Activated T-cell treated with anti-CD3 and anti-CD28 coated beads, Interleukin-2, amount 50 U/mL, for 24 hours (primary cell): ENCODE data around the gene GCM1.
A peak's percentile ranks its signal among the peaks of the same experiment; 100 is the strongest.

Experiments
- DNase-seq: peaks from one replicate; pipeline ENCODE4 v3.0.0-alpha.2; 2020
- H3K27ac Mint-ChIP-seq: 2 replicates; pipeline ENCODE4 v1.8.0; 2020; ENCODE audit warnings: mild to moderate bottlenecking, mixed read lengths
- H3K27me3 Mint-ChIP-seq: 2 replicates; pipeline ENCODE4 v1.8.0; 2020; ENCODE audit warnings: mixed read lengths
- H3K36me3 Mint-ChIP-seq: 2 replicates; pipeline ENCODE4 v1.8.0; 2020; ENCODE audit warnings: low read depth, mixed read lengths
- H3K4me1 Mint-ChIP-seq: 2 replicates; pipeline ENCODE4 v1.8.0; 2020; ENCODE audit warnings: low read depth, mixed read lengths
- H3K4me3 Mint-ChIP-seq: 2 replicates; pipeline ENCODE4 v1.8.0; 2020; ENCODE audit warnings: mild to moderate bottlenecking, moderate library complexity, mixed read lengths
- H3K9me3 Mint-ChIP-seq: 2 replicates; pipeline ENCODE4 v1.8.0; 2020; ENCODE audit warnings: mixed read lengths

GCM1 gene, protein sequence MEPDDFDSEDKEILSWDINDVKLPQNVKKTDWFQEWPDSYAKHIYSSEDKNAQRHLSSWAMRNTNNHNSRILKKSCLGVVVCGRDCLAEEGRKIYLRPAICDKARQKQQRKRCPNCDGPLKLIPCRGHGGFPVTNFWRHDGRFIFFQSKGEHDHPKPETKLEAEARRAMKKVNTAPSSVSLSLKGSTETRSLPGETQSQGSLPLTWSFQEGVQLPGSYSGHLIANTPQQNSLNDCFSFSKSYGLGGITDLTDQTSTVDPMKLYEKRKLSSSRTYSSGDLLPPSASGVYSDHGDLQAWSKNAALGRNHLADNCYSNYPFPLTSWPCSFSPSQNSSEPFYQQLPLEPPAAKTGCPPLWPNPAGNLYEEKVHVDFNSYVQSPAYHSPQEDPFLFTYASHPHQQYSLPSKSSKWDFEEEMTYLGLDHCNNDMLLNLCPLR

DNA sequence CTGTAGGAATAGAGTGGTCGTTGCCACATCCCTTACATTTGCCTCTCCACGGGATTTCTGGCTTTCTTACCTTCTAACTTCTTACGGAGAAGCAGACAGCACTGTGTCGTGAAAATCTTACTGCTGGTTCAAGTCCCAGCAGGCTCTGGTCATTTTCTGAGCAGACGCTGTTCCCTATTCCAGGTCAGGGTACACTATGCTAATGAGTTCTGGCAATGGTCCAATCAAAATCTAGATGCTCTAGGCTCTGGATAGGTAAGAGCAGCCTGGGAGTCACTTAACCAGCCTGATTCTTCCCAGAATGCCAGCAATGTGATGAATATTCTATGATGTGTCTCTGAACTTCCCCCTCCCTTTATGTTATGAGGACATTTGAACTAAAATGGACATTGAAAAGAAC lies at the start of gene GCM1:
TSS of gene GCM1 (minus strand) at position 158 of the 400 bp plus-strand sequence. CDS start 3,209 bp downstream, outside the sequence.
- no peak for DNase-seq
- H3K27me3 Mint-ChIP-seq: peaks cover 18% of the 10 kb centered on the region
- no peak within 1 kb of the TSS for H3K27ac Mint-ChIP-seq
- H3K36me3 Mint-ChIP-seq: no peaks in the 10 kb centered on the region
- no peaks in the 10 kb centered on the region for H3K4me1 Mint-ChIP-seq
- H3K9me3 Mint-ChIP-seq: no peaks in the 10 kb centered on the region
- H3K4me3 Mint-ChIP-seq: no peak within 1 kb of the TSS

DNA sequence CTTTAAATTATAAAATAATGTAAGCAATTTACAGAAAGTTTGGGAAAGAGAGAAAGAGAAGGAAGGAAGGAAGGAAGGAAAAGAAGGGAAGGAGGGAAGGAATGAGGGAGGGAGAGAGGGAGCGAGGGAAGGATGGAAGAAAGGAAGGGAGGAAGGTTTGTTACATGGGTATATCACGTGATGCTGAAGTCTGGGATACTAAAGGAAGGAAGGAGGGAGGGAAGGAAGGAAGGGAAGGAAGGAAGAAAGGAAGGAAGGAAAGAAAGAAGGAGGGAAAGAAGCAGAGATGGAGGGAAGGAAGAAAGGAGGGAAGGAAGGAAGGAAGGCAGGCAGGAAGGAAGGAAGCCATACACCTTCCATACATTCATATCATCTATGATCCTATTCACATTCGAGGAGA lies 48.9 kb upstream of the GCM1 start:
- peaks cover 5% of the 10 kb centered on the region for H3K4me1 Mint-ChIP-seq
- DNase-seq: no peak
- H3K9me3 Mint-ChIP-seq: no peaks in the 10 kb centered on the region
- no peaks in the 10 kb centered on the region for H3K36me3 Mint-ChIP-seq
- no peak overlapping the region for H3K27ac Mint-ChIP-seq
- H3K27me3 Mint-ChIP-seq: no peaks in the 10 kb centered on the region
- no peak overlapping the region for H3K4me3 Mint-ChIP-seq

DNA sequence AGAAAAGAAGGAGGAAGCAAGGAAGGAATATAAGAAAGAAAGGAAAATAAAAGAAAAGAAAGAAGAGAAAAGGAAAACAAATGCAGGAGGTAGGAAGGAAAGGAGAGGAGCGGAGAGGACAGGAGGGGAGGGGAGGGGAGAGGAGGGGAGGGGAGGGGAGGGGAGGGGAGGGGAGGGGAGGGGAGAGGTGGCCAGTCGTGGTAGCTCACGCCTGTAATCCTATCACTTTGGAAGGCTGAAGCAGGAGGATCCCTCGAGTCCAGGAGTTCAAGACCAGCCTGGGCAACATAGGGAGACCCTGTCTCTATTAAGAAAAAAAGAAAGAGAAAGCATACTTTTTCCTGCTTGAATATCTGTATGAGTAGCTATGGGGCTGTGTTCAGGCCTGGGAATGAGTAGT lies 46.4 kb upstream of the GCM1 start:
- H3K27me3 Mint-ChIP-seq: no peaks in the 10 kb centered on the region
- no peak for DNase-seq
- no peak overlapping the region for H3K27ac Mint-ChIP-seq
- no peaks in the 10 kb centered on the region for H3K9me3 Mint-ChIP-seq
- H3K36me3 Mint-ChIP-seq: no peaks in the 10 kb centered on the region
- no peak overlapping the region for H3K4me3 Mint-ChIP-seq
- H3K4me1 Mint-ChIP-seq: no peaks in the 10 kb centered on the region

DNA sequence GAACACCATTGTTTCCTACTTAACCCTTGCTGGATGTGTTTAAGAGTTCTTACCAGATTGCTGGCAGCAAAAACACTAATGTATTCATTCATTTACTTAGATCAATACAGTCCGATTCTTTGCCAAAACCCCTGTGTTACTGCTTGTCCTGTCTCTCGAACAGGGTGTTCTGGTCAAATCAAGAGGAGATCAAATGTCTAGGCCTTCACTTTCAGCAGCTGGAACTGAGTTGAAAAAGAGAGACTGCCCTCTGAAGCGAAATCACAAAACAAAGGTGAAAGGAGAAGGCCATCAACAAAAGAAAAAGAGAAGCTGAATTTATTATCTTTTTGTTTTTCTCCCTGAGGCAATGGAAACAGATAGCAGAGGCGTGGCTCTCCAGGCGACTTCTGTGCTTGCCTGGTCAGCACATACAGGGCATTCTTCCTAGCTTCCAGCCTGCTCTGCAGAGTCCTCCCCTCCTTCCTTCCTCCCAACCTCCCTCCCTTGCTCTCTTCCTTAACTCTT lies 44.1 kb upstream of the GCM1 start:
- H3K9me3 Mint-ChIP-seq: no peaks in the 10 kb centered on the region
- DNase-seq: no peak
- H3K27me3 Mint-ChIP-seq: no peaks in the 10 kb centered on the region
- H3K36me3 Mint-ChIP-seq: no peaks in the 10 kb centered on the region
- no peak overlapping the region for H3K4me3 Mint-ChIP-seq
- peaks cover 7% of the 10 kb centered on the region for H3K4me1 Mint-ChIP-seq
- no peak overlapping the region for H3K27ac Mint-ChIP-seq

DNA sequence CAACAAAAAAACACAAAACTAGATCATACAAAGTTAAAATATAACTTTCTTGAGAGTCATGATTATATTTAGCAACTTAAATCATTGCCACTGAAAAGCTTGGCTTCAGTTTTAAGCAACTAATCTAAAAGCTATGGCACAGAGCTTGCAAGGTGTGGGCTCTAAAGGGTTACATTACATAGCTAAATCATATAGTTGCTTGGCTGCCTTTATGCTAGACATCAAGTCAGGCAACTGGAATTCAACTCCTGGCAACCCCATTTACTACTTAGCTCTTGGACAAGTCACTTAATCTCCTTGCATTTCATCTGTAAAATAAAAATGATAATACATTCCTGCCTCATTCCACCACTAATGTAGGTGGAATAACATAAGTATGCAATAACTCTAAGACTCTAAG lies 40.9 kb upstream of the GCM1 start:
- no peaks in the 10 kb centered on the region for H3K9me3 Mint-ChIP-seq
- H3K4me1 Mint-ChIP-seq: peaks cover 14% of the 10 kb centered on the region
- no peak overlapping the region for H3K4me3 Mint-ChIP-seq

DNA sequence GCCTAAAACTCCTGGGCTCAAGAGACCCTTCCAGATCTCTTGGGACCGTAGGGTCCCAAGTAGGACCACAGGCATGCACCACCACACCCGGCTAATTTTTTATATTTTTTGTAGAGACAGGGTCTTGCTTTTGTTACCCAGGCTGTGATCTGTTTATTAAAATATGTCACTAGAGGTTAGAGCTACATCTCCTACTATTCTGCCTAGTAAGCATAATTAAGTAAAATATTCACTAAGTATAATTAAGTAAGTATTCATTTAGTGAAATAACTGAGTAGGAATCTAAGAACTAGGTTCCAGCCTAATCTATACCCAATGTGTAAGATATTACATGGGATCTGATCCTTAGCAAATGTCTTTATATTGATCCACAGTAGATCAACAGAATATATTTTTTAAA lies 40.2 kb upstream of the GCM1 start:
- DNase-seq: no peak
- H3K27me3 Mint-ChIP-seq: no peaks in the 10 kb centered on the region
- peak overlapping the region; percentile 52 for H3K4me3 Mint-ChIP-seq
- H3K27ac Mint-ChIP-seq: peak overlapping the region; percentile 79
- no peaks in the 10 kb centered on the region for H3K9me3 Mint-ChIP-seq
- H3K36me3 Mint-ChIP-seq: no peaks in the 10 kb centered on the region
- H3K4me1 Mint-ChIP-seq: peaks cover 14% of the 10 kb centered on the region

More for the DNA sequence above, 40.9 kb upstream of the GCM1 start:
- no peaks in the 10 kb centered on the region for H3K27me3 Mint-ChIP-seq
- H3K27ac Mint-ChIP-seq: no peak overlapping the region
- no peaks in the 10 kb centered on the region for H3K36me3 Mint-ChIP-seq
- no peak for DNase-seq

DNA sequence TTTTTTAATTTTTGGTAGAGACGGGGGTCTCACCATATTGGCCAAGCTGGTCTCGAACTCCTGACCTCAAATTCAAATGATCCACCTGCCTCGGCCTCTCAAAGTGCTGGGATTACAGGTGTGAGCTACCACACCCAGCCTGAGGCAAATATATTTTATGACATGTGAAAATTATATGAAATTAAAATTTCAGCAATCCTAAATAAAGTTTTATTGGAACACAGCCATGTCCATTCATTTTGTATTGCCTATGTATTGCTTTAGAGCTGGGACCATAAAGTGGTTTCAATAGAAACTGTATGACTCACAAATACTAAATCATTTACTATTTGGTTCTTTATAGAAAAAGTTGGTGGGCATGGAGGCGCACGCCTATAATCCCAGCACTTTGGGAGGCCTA lies 32.0 kb upstream of the GCM1 start:
- H3K4me1 Mint-ChIP-seq: peaks cover 10% of the 10 kb centered on the region
- DNase-seq: no peak
- H3K27me3 Mint-ChIP-seq: no peaks in the 10 kb centered on the region
- H3K4me3 Mint-ChIP-seq: no peak overlapping the region
- H3K27ac Mint-ChIP-seq: no peak overlapping the region
- H3K9me3 Mint-ChIP-seq: no peaks in the 10 kb centered on the region
- no peaks in the 10 kb centered on the region for H3K36me3 Mint-ChIP-seq

DNA sequence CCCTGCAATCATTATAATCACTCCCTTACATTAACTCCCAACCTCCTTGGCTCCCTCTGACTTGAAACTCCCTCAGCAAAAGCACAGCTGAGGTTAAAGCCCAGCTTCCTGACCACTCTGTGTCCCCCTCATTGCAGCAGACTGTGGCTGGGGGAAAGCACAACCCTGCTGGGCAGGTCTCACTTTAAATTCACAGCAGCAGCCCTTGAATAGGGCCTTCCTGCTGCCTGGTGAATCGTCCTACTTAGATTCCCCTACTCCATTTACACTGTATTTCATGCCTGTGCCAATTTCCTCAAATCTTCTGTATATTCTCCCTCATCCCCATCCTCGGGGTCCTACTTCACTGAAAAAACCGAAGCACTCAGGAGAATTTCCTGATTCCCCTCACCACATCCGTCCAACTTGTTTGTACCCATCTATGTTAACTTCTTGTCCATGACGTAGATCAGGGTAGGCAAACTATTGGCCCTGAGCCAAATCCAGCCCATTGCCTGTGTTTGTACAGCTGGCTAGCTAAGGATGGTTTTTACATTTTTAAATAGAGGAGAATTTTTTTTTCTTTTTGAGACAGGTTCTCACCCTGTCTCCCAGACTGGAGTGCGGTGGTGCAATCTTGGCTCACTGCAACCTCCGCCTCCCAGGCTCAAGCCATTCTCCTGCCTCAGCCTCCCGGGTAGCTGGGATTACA lies 31.5 kb upstream of the GCM1 start:
- Mint-ChIP-seq H3K27me3 (no peaks in the 10 kb centered on the region), H3K36me3 (no peaks in the 10 kb centered on the region), H3K27ac (peak overlapping the region; percentile 62), H3K4me3 (no peak overlapping the region), H3K9me3 (no peaks in the 10 kb centered on the region), H3K4me1 (peaks cover 10% of the 10 kb centered on the region)
- DNase-seq: no peak

DNA sequence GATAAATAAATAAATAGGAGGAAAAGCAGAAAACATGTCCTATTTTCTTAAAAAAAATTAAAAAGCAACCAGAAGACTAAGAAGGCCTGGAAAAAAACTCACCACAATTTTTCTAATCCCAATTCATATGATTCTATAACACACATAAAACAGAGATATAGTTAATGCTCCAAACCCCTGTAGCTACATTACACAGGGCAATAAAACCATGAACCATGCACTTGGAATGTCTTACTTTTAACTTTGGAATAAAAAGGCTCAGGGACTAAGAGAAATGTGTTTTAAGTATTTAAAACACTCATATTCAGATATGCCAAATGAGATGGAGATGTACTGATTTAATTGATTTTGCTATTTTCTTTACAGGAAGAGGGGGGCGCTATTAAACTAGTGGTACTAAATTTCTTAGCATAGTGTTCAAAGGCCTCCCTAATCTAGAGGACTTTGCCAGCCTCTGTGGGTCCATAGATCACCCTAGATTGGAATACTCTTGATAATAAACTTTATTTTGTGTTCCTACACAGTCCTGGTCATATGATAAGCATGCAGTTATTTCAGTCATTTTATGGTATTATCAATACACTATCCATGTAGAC lies 30.3 kb upstream of the GCM1 start:
- Mint-ChIP-seq H3K9me3 (no peaks in the 10 kb centered on the region), H3K4me3 (no peak overlapping the region), H3K27me3 (no peaks in the 10 kb centered on the region), H3K4me1 (peaks cover 10% of the 10 kb centered on the region), H3K27ac (no peak overlapping the region), H3K36me3 (no peaks in the 10 kb centered on the region)
- no peak for DNase-seq

DNA sequence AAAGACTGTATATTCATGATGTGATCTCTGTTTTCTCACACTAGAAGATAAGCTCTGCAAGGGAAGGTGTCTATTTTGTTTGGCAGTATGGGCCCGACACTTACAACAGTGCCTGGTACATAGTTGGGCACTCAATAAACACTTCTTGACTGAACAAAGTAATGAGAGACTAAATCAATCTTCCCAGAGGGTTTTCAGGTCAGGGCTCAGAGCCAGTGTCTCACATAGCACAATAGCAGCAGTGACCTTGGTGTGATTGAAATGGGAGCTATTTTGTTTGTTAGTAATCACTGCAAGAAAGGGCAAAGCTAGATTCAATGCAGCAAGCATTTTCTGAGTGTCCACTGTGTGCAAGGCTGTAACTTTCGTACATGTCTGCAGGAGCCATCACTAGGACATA lies 26.4 kb upstream of the GCM1 start:
- no peaks in the 10 kb centered on the region for H3K9me3 Mint-ChIP-seq
- DNase-seq: no peak
- no peak overlapping the region for H3K27ac Mint-ChIP-seq
- H3K4me1 Mint-ChIP-seq: peaks cover 7% of the 10 kb centered on the region
- H3K4me3 Mint-ChIP-seq: no peak overlapping the region
- no peaks in the 10 kb centered on the region for H3K27me3 Mint-ChIP-seq
- H3K36me3 Mint-ChIP-seq: no peaks in the 10 kb centered on the region

DNA sequence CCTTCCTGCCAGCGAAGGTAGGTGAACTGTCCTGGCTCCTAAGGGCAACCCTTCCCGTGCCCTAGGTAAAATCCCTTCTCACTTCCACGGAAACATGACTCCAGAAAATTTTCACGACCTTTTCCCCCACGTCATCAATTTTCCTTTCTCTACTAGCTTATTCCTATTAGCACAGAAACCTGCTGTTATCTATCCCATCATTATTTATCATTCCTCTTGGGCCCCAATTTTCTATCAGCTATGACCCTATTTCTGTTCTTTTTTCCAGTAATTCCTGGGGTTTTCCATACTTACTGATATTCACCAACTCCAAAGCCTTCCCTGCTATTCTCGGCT lies 23.8 kb upstream of the GCM1 start:
- Mint-ChIP-seq H3K27ac (no peak overlapping the region), H3K36me3 (no peaks in the 10 kb centered on the region), H3K4me1 (no peaks in the 10 kb centered on the region), H3K4me3 (no peak overlapping the region), H3K9me3 (no peaks in the 10 kb centered on the region), H3K27me3 (no peaks in the 10 kb centered on the region)
- no peak for DNase-seq

DNA sequence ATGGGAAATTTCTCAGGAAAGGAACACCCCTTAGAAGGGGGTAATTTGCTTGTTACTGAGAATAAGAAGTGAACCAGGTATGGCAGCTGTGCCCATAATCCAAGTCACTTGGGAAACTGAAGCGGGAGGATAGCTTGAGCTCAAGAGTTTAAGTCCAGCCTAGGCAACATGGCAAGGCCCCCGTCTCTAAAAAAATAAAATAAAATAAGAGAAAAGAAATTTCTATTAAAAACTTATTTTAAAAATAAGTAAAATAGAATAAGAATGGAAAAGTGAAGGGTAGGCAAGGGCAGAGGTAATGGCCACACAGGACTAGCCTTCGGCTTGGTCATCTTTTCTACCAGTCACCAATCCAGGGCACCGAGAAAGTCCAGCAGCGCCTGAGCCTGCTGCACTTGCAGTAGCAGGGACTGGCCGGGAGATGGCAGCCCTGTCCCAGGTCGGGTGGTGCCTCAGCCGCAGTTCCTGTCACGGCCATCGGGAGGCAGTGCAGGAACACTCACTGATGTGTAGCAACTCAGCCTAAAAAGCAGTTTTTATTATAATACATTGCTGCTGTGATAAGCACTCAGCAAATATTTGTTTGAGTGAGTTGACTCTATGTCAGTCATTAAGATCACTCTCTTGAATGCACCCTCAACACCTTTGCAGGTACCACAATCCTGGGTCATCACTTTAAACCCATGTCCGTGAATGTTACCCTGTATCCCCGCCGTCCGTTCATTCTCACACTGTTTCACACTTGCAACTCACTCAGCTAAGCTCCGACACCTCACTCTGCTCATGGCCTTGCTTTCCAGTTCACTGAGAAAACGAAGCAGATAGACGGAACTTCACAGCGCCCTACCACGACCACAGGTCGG lies 23.2 kb upstream of the GCM1 start:
- H3K27me3 Mint-ChIP-seq: no peaks in the 10 kb centered on the region
- H3K36me3 Mint-ChIP-seq: no peaks in the 10 kb centered on the region
- no peaks in the 10 kb centered on the region for H3K9me3 Mint-ChIP-seq
- H3K4me1 Mint-ChIP-seq: no peaks in the 10 kb centered on the region
- peak; percentile 97 for DNase-seq
- no peak overlapping the region for H3K4me3 Mint-ChIP-seq
- no peak overlapping the region for H3K27ac Mint-ChIP-seq

DNA sequence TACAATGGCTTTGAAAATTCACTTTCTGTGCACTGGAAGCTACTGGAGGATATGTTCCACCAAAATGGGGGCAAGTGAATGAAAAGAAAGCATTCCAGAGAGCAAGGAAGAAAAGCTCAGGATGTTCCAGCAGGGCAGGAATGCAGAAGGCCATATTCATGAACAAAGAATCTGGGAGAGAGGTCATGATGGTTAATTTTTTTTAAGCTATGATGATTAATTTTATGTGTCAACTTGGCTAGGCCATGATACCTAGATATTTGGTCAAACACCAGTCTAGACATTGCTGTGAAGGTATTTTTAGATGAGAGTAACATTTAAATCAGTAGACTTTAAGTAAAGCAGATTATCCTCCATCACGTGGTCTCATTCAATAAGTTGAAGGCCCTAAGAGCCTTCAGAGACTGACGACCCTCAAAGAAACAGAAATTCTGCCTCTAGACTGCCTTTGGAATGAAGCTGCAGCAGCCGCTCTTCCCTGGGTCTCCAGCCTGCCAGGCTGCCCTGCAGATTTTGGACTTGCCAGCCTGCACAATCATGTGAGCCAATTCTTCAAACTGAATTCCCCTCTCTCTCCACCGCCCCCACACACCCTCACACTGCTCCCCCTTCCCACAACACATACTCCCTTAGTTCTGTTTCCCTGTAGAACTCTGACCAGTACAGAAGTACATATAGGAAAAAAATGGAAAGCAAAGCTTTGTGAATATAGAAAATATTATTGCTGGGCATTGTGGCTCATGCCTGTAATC lies 20.1 kb upstream of the GCM1 start:
- Mint-ChIP-seq H3K9me3 (no peaks in the 10 kb centered on the region), H3K36me3 (no peaks in the 10 kb centered on the region), H3K4me3 (no peak overlapping the region), H3K27ac (no peak overlapping the region), H3K27me3 (no peaks in the 10 kb centered on the region), H3K4me1 (no peaks in the 10 kb centered on the region)
- DNase-seq: no peak

DNA sequence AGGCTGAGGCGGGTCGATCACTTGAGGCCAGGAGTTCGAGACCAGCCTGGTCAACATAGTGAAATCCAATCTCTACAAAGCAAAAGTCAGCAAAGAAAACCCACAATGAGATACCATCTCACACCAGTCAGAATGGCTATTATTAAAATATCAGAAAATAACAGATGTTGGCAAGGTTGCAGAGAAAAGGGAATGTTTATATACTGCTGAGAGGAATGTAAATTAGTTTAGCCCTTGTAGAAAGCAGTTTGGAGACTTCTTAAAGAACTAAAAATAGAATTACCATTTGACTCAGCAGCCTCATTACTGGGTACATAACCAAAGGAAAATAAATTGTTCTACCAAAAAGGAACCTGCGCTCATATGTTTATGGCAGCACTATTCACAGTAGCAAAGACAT lies 16.7 kb upstream of the GCM1 start:
- Mint-ChIP-seq H3K4me1 (peaks cover 7% of the 10 kb centered on the region), H3K9me3 (no peaks in the 10 kb centered on the region)

More for the DNA sequence above, 16.7 kb upstream of the GCM1 start:
- Mint-ChIP-seq H3K27me3 (no peaks in the 10 kb centered on the region), H3K27ac (no peak overlapping the region), H3K4me3 (no peak overlapping the region), H3K36me3 (no peaks in the 10 kb centered on the region)
- no peak for DNase-seq
